Karpas-422 (cell line): Measurements from ENCODE around the gene MX2. TPM values are rescaled to one million over a fixed set of nuclear protein-coding genes. Genes with fewer than 3 reads are reported as not detected.

Source experiments
- DNase-seq: peaks from one replicate; pipeline ENCODE4 v3.0.0-alpha.2; 2015
- H2AFZ ChIP-seq: fragments of 200-600 bp; sonication (generic); 2 replicates; pipeline ENCODE4 v1.6.1; 2014; ENCODE audit warnings: antibody characterized with exemption, low read length, mixed read lengths
- H3K27ac ChIP-seq: fragments of 200-600 bp; sonication (generic); 2 replicates; pipeline ENCODE4 v1.5.1; 2014; ENCODE audit warnings: mild to moderate bottlenecking, low read length, moderate library complexity
- H3K27me3 ChIP-seq: fragments of 200-600 bp; sonication (generic); 2 replicates; pipeline ENCODE4 v1.6.1; 2014; ENCODE audit warnings: low read length, mixed read lengths
- H3K36me3 ChIP-seq: fragments of 200-600 bp; sonication (generic); 2 replicates; pipeline ENCODE4 v1.6.1; 2014; ENCODE audit warnings: low read length, mixed read lengths; ENCODE audit not compliant: insufficient read depth
- H3K4me1 ChIP-seq: fragments of 200-600 bp; sonication (generic); 2 replicates; pipeline ENCODE4 v1.6.1; 2014; ENCODE audit warnings: mild to moderate bottlenecking, low read length, mixed read lengths
- H3K4me2 ChIP-seq: fragments of 200-600 bp; sonication (generic); 2 replicates; pipeline ENCODE4 v1.6.1; 2014; ENCODE audit warnings: low read length, low read depth, mild to moderate bottlenecking; ENCODE audit not compliant: poor library complexity, severe bottlenecking
- H3K4me3 ChIP-seq: fragments of 200-600 bp; sonication (generic); 2 replicates; pipeline ENCODE4 v1.5.1; 2014; ENCODE audit warnings: mild to moderate bottlenecking, antibody characterized with exemption, low read length, mixed read lengths
- H3K79me2 ChIP-seq: fragments of 200-600 bp; sonication (generic); 2 replicates; pipeline ENCODE4 v1.6.1; 2014; ENCODE audit warnings: mild to moderate bottlenecking, low read length, mixed read lengths
- H3K9ac ChIP-seq: fragments of 200-600 bp; sonication (generic); 2 replicates; pipeline ENCODE4 v1.6.0; 2014; ENCODE audit warnings: low read length
- H3K9me2 ChIP-seq: fragments of 200-600 bp; sonication (generic), shearing (Covaris generic); replicated peaks from 2 replicates; pipeline ENCODE4 v1.6.0; 2014; ENCODE audit warnings: mild to moderate bottlenecking, low read length, moderate library complexity; ENCODE audit not compliant: insufficient read depth
- H3K9me3 ChIP-seq: fragments of 300-700, 200-600 bp; sonication (generic); 2 replicates; pipeline ENCODE4 v1.6.1; 2014; ENCODE audit warnings: low read length, mixed read lengths
- H4K20me1 ChIP-seq: fragments of 200-600 bp; sonication (generic); 2 replicates; pipeline ENCODE4 v1.6.1; 2014; ENCODE audit warnings: mild to moderate bottlenecking, antibody characterized with exemption, low read length, low read depth; ENCODE audit not compliant: insufficient read depth
- total RNA-seq: library from RNA; depleted of rRNA; stranded (reverse); fragments of >200 nt; shearing (Covaris generic); gene quantifications from 2 replicates; pipeline ENCODE4 v1.2.3, GENCODE V29; 2014; ENCODE audit warnings: low replicate concordance

MX2 gene
- total RNA-seq, 1 experiment from 2014 or later, result 27.8 TPM

- Histone ChIP-seq H3K27ac (no peak overlapping the region), H4K20me1 (no peaks in the 10 kb centered on the region), H3K9ac (no peak overlapping the region), H2AFZ (no peak overlapping the region), H3K9me3 (no peaks in the 10 kb centered on the region), H3K36me3 (no peaks in the 10 kb centered on the region), H3K9me2 (no peaks in the 10 kb centered on the region), H3K4me3 (no peak overlapping the region), H3K79me2 (no peaks in the 10 kb centered on the region), H3K4me2 (no peak overlapping the region), H3K4me1 (no peaks in the 10 kb centered on the region), H3K27me3 (no peaks in the 10 kb centered on the region)
- DNase-seq, result no peak
These were observed 42.6 kb upstream of the MX2 start for GRCh38 chr21:41319273-41319672.

GRCh38 chr21:41321211-41321907 lies 40.5 kb upstream of the MX2 start:
- Histone ChIP-seq H3K9ac (no peak overlapping the region), H4K20me1 (no peaks in the 10 kb centered on the region), H3K36me3 (no peaks in the 10 kb centered on the region), H3K27ac (no peak overlapping the region), H2AFZ (no peak overlapping the region), H3K9me2 (no peaks in the 10 kb centered on the region), H3K4me3 (no peak overlapping the region), H3K9me3 (no peaks in the 10 kb centered on the region), H3K79me2 (no peaks in the 10 kb centered on the region), H3K4me2 (no peak overlapping the region), H3K4me1 (no peaks in the 10 kb centered on the region), H3K27me3 (no peaks in the 10 kb centered on the region)
- no peak for DNase-seq

- Histone ChIP-seq H3K27me3 (no peaks in the 10 kb centered on the region), H3K9me2 (no peaks in the 10 kb centered on the region), H3K79me2 (no peaks in the 10 kb centered on the region), H3K9me3 (no peaks in the 10 kb centered on the region), H3K4me3 (no peak overlapping the region), H3K36me3 (no peaks in the 10 kb centered on the region), H3K4me1 (no peaks in the 10 kb centered on the region), H3K4me2 (no peak overlapping the region), H3K9ac (no peak overlapping the region), H3K27ac (no peak overlapping the region), H4K20me1 (no peaks in the 10 kb centered on the region), H2AFZ (no peak overlapping the region)
- DNase-seq, result no peak
These were observed 39.8 kb upstream of the MX2 start for GRCh38 chr21:41321908-41322495.

- no peak overlapping the region for H3K9ac ChIP-seq
- no peak overlapping the region for H3K27ac ChIP-seq
- no peaks in the 10 kb centered on the region for H3K9me2 ChIP-seq
- H3K79me2 ChIP-seq, result no peaks in the 10 kb centered on the region
- H3K4me3 ChIP-seq, result no peak overlapping the region
- no peak for DNase-seq
- no peaks in the 10 kb centered on the region for H3K27me3 ChIP-seq
- no peaks in the 10 kb centered on the region for H3K4me1 ChIP-seq
- no peak overlapping the region for H3K4me2 ChIP-seq
- no peaks in the 10 kb centered on the region for H3K36me3 ChIP-seq
- no peaks in the 10 kb centered on the region for H4K20me1 ChIP-seq
- no peak overlapping the region for H2AFZ ChIP-seq
- no peaks in the 10 kb centered on the region for H3K9me3 ChIP-seq
These were observed 39.1 kb upstream of the MX2 start for GRCh38 chr21:41322496-41323382.

- Histone ChIP-seq H3K9ac (no peak overlapping the region), H3K4me2 (no peak overlapping the region), H3K79me2 (no peaks in the 10 kb centered on the region)
These were observed 36.5 kb upstream of the MX2 start for GRCh38 chr21:41325138-41325912.

GRCh38 chr21:41326414-41327080 lies 35.3 kb upstream of the MX2 start:
- H3K27ac ChIP-seq, result no peak overlapping the region
- no peak overlapping the region for H3K9ac ChIP-seq
- no peaks in the 10 kb centered on the region for H3K79me2 ChIP-seq
- H4K20me1 ChIP-seq, result no peaks in the 10 kb centered on the region
- H3K4me1 ChIP-seq, result no peaks in the 10 kb centered on the region
- DNase-seq, result no peak
- no peak overlapping the region for H2AFZ ChIP-seq
- no peak overlapping the region for H3K4me3 ChIP-seq
- no peak overlapping the region for H3K4me2 ChIP-seq
- no peaks in the 10 kb centered on the region for H3K36me3 ChIP-seq
- no peaks in the 10 kb centered on the region for H3K9me2 ChIP-seq
- no peaks in the 10 kb centered on the region for H3K27me3 ChIP-seq
- H3K9me3 ChIP-seq, result no peaks in the 10 kb centered on the region

More at GRCh38 chr21:41325138-41325912, 36.5 kb upstream of the MX2 start:
- no peaks in the 10 kb centered on the region for H3K9me2 ChIP-seq
- no peak for DNase-seq
- no peaks in the 10 kb centered on the region for H4K20me1 ChIP-seq
- H2AFZ ChIP-seq, result no peak overlapping the region
- no peak overlapping the region for H3K4me3 ChIP-seq
- no peaks in the 10 kb centered on the region for H3K4me1 ChIP-seq
- H3K27ac ChIP-seq, result no peak overlapping the region
- no peaks in the 10 kb centered on the region for H3K36me3 ChIP-seq
- H3K9me3 ChIP-seq, result no peaks in the 10 kb centered on the region
- H3K27me3 ChIP-seq, result no peaks in the 10 kb centered on the region

GRCh38 chr21:41327753-41328152 lies 34.1 kb upstream of the MX2 start:
- Histone ChIP-seq H3K36me3 (no peaks in the 10 kb centered on the region), H4K20me1 (no peaks in the 10 kb centered on the region), H3K4me2 (no peak overlapping the region), H3K9me3 (no peaks in the 10 kb centered on the region), H3K4me1 (no peaks in the 10 kb centered on the region), H3K79me2 (no peaks in the 10 kb centered on the region), H3K27me3 (no peaks in the 10 kb centered on the region), H2AFZ (no peak overlapping the region), H3K4me3 (no peak overlapping the region), H3K9ac (no peak overlapping the region), H3K27ac (no peak overlapping the region), H3K9me2 (no peaks in the 10 kb centered on the region)
- DNase-seq, result no peak
